Activated T-helper 1 cell treated with anti-CD3 and anti-CD28 coated beads, Interleukin-12 subunit alpha, Interleukin-12 subunit beta, Interleukin-2, Interleukin-4 antibody, amounts not matched to agents 30 ng/mL and 10 ng/mL and 1 ng/mL, durations not matched to agents 14 hours and 24 hours and 36 hours (primary cell): ENCODE measurements around the gene COPZ2. TPM values are rescaled to one million over a fixed set of nuclear protein-coding genes. Genes with fewer than 3 reads are reported as not detected.
A peak's percentile ranks its signal among the peaks of the same experiment; 100 is the strongest.
"Not testable (repeated sequence)": the region's sequence is repeated elsewhere in the genome, so short reads cannot be mapped to it uniquely, and the experiment has no call there.

Source experiments
- DNase-seq: peaks from one replicate; pipeline ENCODE4 v3.0.0; 2021; ENCODE audit warnings: low spot score
- H3K27ac Mint-ChIP-seq: one replicate; pipeline ENCODE4 v1.8.0; 2021; ENCODE audit warnings: mild to moderate bottlenecking, mixed read lengths
- H3K27me3 Mint-ChIP-seq: one replicate; pipeline ENCODE4 v1.8.0; 2022; ENCODE audit warnings: mild to moderate bottlenecking, moderate library complexity, mixed read lengths; ENCODE audit not compliant: insufficient read depth
- H3K36me3 Mint-ChIP-seq: one replicate; pipeline ENCODE4 v1.8.0; 2021; ENCODE audit warnings: low read depth, mixed read lengths
- H3K4me1 Mint-ChIP-seq: one replicate; pipeline ENCODE4 v1.8.0; 2021; ENCODE audit warnings: low read depth, mixed read lengths
- H3K4me3 Mint-ChIP-seq: one replicate; pipeline ENCODE4 v1.8.0; 2021; ENCODE audit warnings: mild to moderate bottlenecking, moderate library complexity, mixed read lengths
- H3K9me3 Mint-ChIP-seq: one replicate; pipeline ENCODE4 v1.8.0; 2021; ENCODE audit warnings: mixed read lengths
- intact Hi-C: fragments of 100-400 bp; cut with micrococcal nuclease; formaldehyde crosslinking; loops from one replicate; pipeline ENCODE4 v1.15.1; 2024
- total RNA-seq: library from RNA; stranded (reverse); gene quantifications from 2 replicates; pipeline ENCODE4 v1.2.3, GENCODE V29; 2022

Gene COPZ2
- total RNA-seq, 1 donor from 2014 or later, result 3.4 TPM

- Mint-ChIP-seq H3K4me3 (peak overlapping the region; percentile 84), H3K27ac (no peak overlapping the region), H3K4me1 (peaks cover 19% of the 10 kb centered on the region), H3K36me3 (peaks cover 4% of the 10 kb centered on the region), H3K9me3 (no peaks in the 10 kb centered on the region), H3K27me3 (peaks cover 25% of the 10 kb centered on the region)
- intact Hi-C loops, result loop anchor here (1.0 kb wide), 1 partner anchor 10 kb away; the partner anchor contains the start of gene NFE2L1
- DNase-seq, result no peak
Measured at GRCh38 chr17:48038687-48039086, 1.1 kb upstream of the COPZ2 start.

- intact Hi-C loops, result loop anchor here (1.0 kb wide), 3 partner anchors 10 to 36 kb away; partner anchors contain the start of gene NFE2L1
Measured at GRCh38 chr17:48037838-48038323, 284 bp upstream of the COPZ2 start.

GRCh38 chr17:48036693-48037035, 933 bp downstream of the COPZ2 start:
- peaks cover 33% of the 10 kb centered on the region for H3K27me3 Mint-ChIP-seq
- no peak for DNase-seq
- H3K9me3 Mint-ChIP-seq, result no peaks in the 10 kb centered on the region
- peak overlapping the region; percentile 80 for H3K4me3 Mint-ChIP-seq
- H3K4me1 Mint-ChIP-seq, result peaks cover 14% of the 10 kb centered on the region
- no peak overlapping the region for H3K27ac Mint-ChIP-seq
- intact Hi-C loops, result loop anchor here (1.0 kb wide), 2 partner anchors 11 to 38 kb away; no protein-coding TSS in a partner anchor
- peaks cover 3% of the 10 kb centered on the region for H3K36me3 Mint-ChIP-seq

More at GRCh38 chr17:48037838-48038323, 284 bp upstream of the COPZ2 start:
- Mint-ChIP-seq H3K4me3 (peak overlapping the region; percentile 84), H3K27me3 (peaks cover 31% of the 10 kb centered on the region), H3K4me1 (peaks cover 14% of the 10 kb centered on the region), H3K9me3 (no peaks in the 10 kb centered on the region), H3K27ac (peak overlapping the region; percentile 78), H3K36me3 (peaks cover 3% of the 10 kb centered on the region)
- DNase-seq, result no peak

GRCh38 chr17:48034734-48035133, 2.9 kb downstream of the COPZ2 start:
- DNase-seq, H3K9me3 Mint-ChIP-seq, H3K4me3 Mint-ChIP-seq, H3K27ac Mint-ChIP-seq, intact Hi-C loops, H3K36me3 Mint-ChIP-seq: not testable (repeated sequence)
- Mint-ChIP-seq H3K4me1 (peaks cover 14% of the 10 kb centered on the region), H3K27me3 (peaks cover 41% of the 10 kb centered on the region)

- H3K9me3 Mint-ChIP-seq, result no peaks in the 10 kb centered on the region
- intact Hi-C loops, result no loop called here
- peaks cover 3% of the 10 kb centered on the region for H3K36me3 Mint-ChIP-seq
- H3K4me1 Mint-ChIP-seq, result peaks cover 5% of the 10 kb centered on the region
- no peak for DNase-seq
- H3K4me3 Mint-ChIP-seq, result no peak overlapping the region
- no peak overlapping the region for H3K27ac Mint-ChIP-seq
- peaks cover 32% of the 10 kb centered on the region for H3K27me3 Mint-ChIP-seq
Measured at GRCh38 chr17:48031966-48032365, 5.6 kb downstream of the COPZ2 start.

GRCh38 chr17:48030531-48030930, 7.1 kb downstream of the COPZ2 start:
- no peaks in the 10 kb centered on the region for H3K9me3 Mint-ChIP-seq
- no peak overlapping the region for H3K4me3 Mint-ChIP-seq
- no peaks in the 10 kb centered on the region for H3K36me3 Mint-ChIP-seq
- intact Hi-C loops, result no loop called here
- peaks cover 9% of the 10 kb centered on the region for H3K4me1 Mint-ChIP-seq
- no peak for DNase-seq
- H3K27me3 Mint-ChIP-seq, result peaks cover 28% of the 10 kb centered on the region
- no peak overlapping the region for H3K27ac Mint-ChIP-seq

- Mint-ChIP-seq H3K4me1 (peaks cover 22% of the 10 kb centered on the region), H3K36me3 (no peaks in the 10 kb centered on the region), H3K27me3 (peaks cover 33% of the 10 kb centered on the region), H3K9me3 (no peaks in the 10 kb centered on the region), H3K4me3 (no peak overlapping the region), H3K27ac (no peak overlapping the region)
- no peak for DNase-seq
- intact Hi-C loops, result no loop called here
Measured at GRCh38 chr17:48028736-48029135, 8.9 kb downstream of the COPZ2 start.

- H3K27ac Mint-ChIP-seq, result no peak overlapping the region
- peak overlapping the region; percentile 3 for H3K4me3 Mint-ChIP-seq
- H3K27me3 Mint-ChIP-seq, result peaks cover 31% of the 10 kb centered on the region
- peaks cover 27% of the 10 kb centered on the region for H3K4me1 Mint-ChIP-seq
- no peaks in the 10 kb centered on the region for H3K9me3 Mint-ChIP-seq
- intact Hi-C loops, result no loop called here
- H3K36me3 Mint-ChIP-seq, result no peaks in the 10 kb centered on the region
- no peak for DNase-seq
Measured at GRCh38 chr17:48027322-48027981, 10.1 kb downstream of the COPZ2 start.

- Mint-ChIP-seq H3K9me3 (no peaks in the 10 kb centered on the region), H3K4me3 (peak overlapping the region; percentile 3), H3K4me1 (peaks cover 27% of the 10 kb centered on the region), H3K27me3 (peaks cover 33% of the 10 kb centered on the region), H3K27ac (no peak overlapping the region), H3K36me3 (no peaks in the 10 kb centered on the region)
- intact Hi-C loops, result no loop called here
- DNase-seq, result peak; percentile 63
Measured at GRCh38 chr17:48026502-48027321, 10.9 kb downstream of the COPZ2 start.

GRCh38 chr17:48025904-48026501, 11.6 kb downstream of the COPZ2 start:
- Mint-ChIP-seq H3K27me3 (peaks cover 37% of the 10 kb centered on the region), H3K27ac (no peak overlapping the region), H3K36me3 (no peaks in the 10 kb centered on the region), H3K9me3 (no peaks in the 10 kb centered on the region), H3K4me3 (peak overlapping the region; percentile 86), H3K4me1 (peaks cover 27% of the 10 kb centered on the region)
- DNase-seq, result no peak
- intact Hi-C loops, result loop anchor here (1.0 to 2.0 kb wide), 15 partner anchors 11 to 867 kb away; partner anchors contain the start of genes ATP5MC1, CBX1, COPZ2 and HOXB5

- H3K27ac Mint-ChIP-seq, result peak overlapping the region; percentile 75
Measured at GRCh38 chr17:48025040-48025903, 12.3 kb downstream of the COPZ2 start.

More at GRCh38 chr17:48025040-48025903, 12.3 kb downstream of the COPZ2 start:
- peaks cover 27% of the 10 kb centered on the region for H3K4me1 Mint-ChIP-seq
- peak; percentile 94 for DNase-seq
- H3K4me3 Mint-ChIP-seq, result peak overlapping the region; percentile 86
- H3K27me3 Mint-ChIP-seq, result peaks cover 30% of the 10 kb centered on the region
- intact Hi-C loops, result loop anchor here (1.0 to 2.0 kb wide), 15 partner anchors 12 to 868 kb away; partner anchors contain the start of genes ATP5MC1, CBX1, COPZ2 and HOXB5
- H3K36me3 Mint-ChIP-seq, result no peaks in the 10 kb centered on the region
- no peaks in the 10 kb centered on the region for H3K9me3 Mint-ChIP-seq
